ENCODE measurements around the gene GDPD3. TPM values are rescaled to one million over a fixed set of nuclear protein-coding genes. Genes with fewer than 3 reads are reported as not detected.

GDPD3 gene
- polyA plus RNA-seq, 1 donor (not counting 4 experiments of a cell fraction or from before 2014, with no cell fraction given) = 1.1 TPM

GRCh38 chr16:30063278-30063892 is 50.0 kb downstream of the GDPD3 start:
- DNase-seq (ENCODE audit: low read depth, low spot score) (no peak), FAIRE-seq (no peak)
- peaks cover 28% of the 10 kb centered on the region for H3K4me1 ChIP-seq (ENCODE audit: control insufficient read depth, extremely low read depth, insufficient read depth, low read length)
- no peaks in the 10 kb centered on the region for H3K9me3 ChIP-seq (ENCODE audit: control insufficient read depth, low read depth, low read length)
- H3K4me2 ChIP-seq (ENCODE audit: control insufficient read depth, extremely low read depth, insufficient read depth, low read depth, low read length) = peak overlapping the region; percentile 96
- peak overlapping the region; percentile 81 to 87 (median 83) for H3K4me3 ChIP-seq (ENCODE audit: control insufficient read depth in 2 of 3, extremely low read depth in 1 of 3, insufficient read depth in 2 of 3, low read depth in 1 of 3, low read length in 3 of 3)
- dilution Hi-C loops (cut with MboI; ENCODE audit: extremely low pct_ligation_motif_present, low sequenced_read_pairs) = no loop called here
- H3K9ac ChIP-seq (ENCODE audit: control insufficient read depth, extremely low read depth, insufficient read depth, low read length) = peak overlapping the region; percentile 95
- peaks cover 21% of the 10 kb centered on the region for H4K20me1 ChIP-seq (ENCODE audit: control insufficient read depth, extremely low read depth, insufficient read depth, low read length)
- no peak overlapping the region for H2AFZ ChIP-seq (ENCODE audit: control insufficient read depth, low read length)
- peaks cover 32% of the 10 kb centered on the region for H3K79me2 ChIP-seq (ENCODE audit: control insufficient read depth, insufficient read depth, low read length)
- peaks cover 14 to 18% of the 10 kb centered on the region in 2 experiments for H3K36me3 ChIP-seq (ENCODE audit: control insufficient read depth in 2 of 2, extremely low read depth in 1 of 2, insufficient read depth in 2 of 2, low read length in 2 of 2)
- H3K27ac ChIP-seq (ENCODE audit: control insufficient read depth, insufficient read depth, low read length) = peak overlapping the region; percentile 92
- H3K9me1 ChIP-seq (ENCODE audit: control insufficient read depth, extremely low read depth, insufficient read depth, low read length) = no peaks in the 10 kb centered on the region
- TF ChIP-seq, protein P1, sequence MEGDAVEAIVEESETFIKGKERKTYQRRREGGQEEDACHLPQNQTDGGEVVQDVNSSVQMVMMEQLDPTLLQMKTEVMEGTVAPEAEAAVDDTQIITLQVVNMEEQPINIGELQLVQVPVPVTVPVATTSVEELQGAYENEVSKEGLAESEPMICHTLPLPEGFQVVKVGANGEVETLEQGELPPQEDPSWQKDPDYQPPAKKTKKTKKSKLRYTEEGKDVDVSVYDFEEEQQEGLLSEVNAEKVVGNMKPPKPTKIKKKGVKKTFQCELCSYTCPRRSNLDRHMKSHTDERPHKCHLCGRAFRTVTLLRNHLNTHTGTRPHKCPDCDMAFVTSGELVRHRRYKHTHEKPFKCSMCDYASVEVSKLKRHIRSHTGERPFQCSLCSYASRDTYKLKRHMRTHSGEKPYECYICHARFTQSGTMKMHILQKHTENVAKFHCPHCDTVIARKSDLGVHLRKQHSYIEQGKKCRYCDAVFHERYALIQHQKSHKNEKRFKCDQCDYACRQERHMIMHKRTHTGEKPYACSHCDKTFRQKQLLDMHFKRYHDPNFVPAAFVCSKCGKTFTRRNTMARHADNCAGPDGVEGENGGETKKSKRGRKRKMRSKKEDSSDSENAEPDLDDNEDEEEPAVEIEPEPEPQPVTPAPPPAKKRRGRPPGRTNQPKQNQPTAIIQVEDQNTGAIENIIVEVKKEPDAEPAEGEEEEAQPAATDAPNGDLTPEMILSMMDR (optimal IDR thresholded peaks at IDR 0.05 in 1 of 3, IDR thresholded peaks at IDR 0.05 in 1 of 3, conservative IDR thresholded peaks at IDR 0.05 in 1 of 3; ENCODE audit: extremely low read depth in 1 of 3, insufficient read depth in 2 of 3, low read length in 3 of 3) = no peak
- no peak for TF ChIP-seq EZH2 (IDR thresholded peaks at IDR 0.05; ENCODE audit: low read length)
- no peaks in the 10 kb centered on the region for H3K27me3 ChIP-seq (ENCODE audit: control insufficient read depth, extremely low read depth, insufficient read depth, low read length)

DNA sequence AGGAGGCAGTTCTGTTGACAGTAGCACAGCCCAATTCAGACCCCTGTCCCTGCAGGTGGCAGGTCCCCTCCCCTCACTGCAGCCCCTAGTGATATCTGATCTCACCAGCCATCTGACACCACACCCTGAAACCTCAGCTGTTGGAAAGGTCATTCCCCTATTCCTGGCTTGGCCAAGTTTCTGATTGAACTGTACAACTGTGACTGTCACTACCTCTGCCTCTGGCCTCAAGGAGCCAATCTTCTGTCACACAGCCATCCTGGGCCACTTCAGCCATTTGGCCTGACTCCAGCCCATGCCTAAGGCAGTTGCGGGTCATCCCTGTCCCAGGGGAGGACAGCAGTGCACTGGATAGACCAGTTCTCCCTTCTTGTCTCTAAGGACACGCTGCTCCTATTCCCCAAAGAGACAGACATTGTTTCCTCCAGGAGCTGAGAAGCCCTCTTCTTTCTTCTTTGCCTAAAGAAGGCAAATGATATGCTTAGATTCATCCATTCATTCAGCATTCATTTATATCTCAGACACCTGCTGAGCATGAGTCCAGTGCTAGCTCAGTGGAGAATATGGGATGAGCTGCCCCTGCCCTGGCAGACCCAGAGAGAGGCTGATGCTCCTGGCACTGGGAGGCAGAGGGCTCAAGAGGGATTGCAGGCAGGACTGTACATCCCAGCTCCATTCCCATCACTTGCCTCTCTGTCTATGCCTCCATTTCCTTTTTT is 52.3 kb downstream of the GDPD3 start:
- dilution Hi-C loops (cut with MboI; ENCODE audit: extremely low pct_ligation_motif_present, low sequenced_read_pairs) = no loop called here
- no peak overlapping the region for H3K4me2 ChIP-seq (ENCODE audit: control insufficient read depth, extremely low read depth, insufficient read depth, low read depth, low read length)
- H3K79me2 ChIP-seq (ENCODE audit: control insufficient read depth, insufficient read depth, low read length) = peaks cover 10% of the 10 kb centered on the region
- no peaks in the 10 kb centered on the region for H3K9me1 ChIP-seq (ENCODE audit: control insufficient read depth, extremely low read depth, insufficient read depth, low read length)
- no peak overlapping the region for H3K27ac ChIP-seq (ENCODE audit: control insufficient read depth, insufficient read depth, low read length)
- no peak overlapping the region for H2AFZ ChIP-seq (ENCODE audit: control insufficient read depth, low read length)
- DNase-seq (ENCODE audit: low read depth, low spot score) = no peak
- H3K4me1 ChIP-seq (ENCODE audit: control insufficient read depth, extremely low read depth, insufficient read depth, low read length) = peaks cover 13% of the 10 kb centered on the region
- H4K20me1 ChIP-seq (ENCODE audit: control insufficient read depth, extremely low read depth, insufficient read depth, low read length) = peaks cover under 1% of the 10 kb centered on the region
- H3K27me3 ChIP-seq (ENCODE audit: control insufficient read depth, extremely low read depth, insufficient read depth, low read length) = no peaks in the 10 kb centered on the region
- no peak overlapping the region for H3K9ac ChIP-seq (ENCODE audit: control insufficient read depth, extremely low read depth, insufficient read depth, low read length)
- H3K36me3 ChIP-seq (ENCODE audit: control insufficient read depth in 2 of 2, extremely low read depth in 1 of 2, insufficient read depth in 2 of 2, low read length in 2 of 2) = peaks cover 0 to 4% of the 10 kb centered on the region in 2 experiments
- H3K9me3 ChIP-seq (ENCODE audit: control insufficient read depth, low read depth, low read length) = no peaks in the 10 kb centered on the region
- no peak for TF ChIP-seq EZH2 (IDR thresholded peaks at IDR 0.05; ENCODE audit: low read length)
- TF ChIP-seq, protein P1 (optimal IDR thresholded peaks at IDR 0.05 in 1 of 3, IDR thresholded peaks at IDR 0.05 in 1 of 3, conservative IDR thresholded peaks at IDR 0.05 in 1 of 3; ENCODE audit: extremely low read depth in 1 of 3, insufficient read depth in 2 of 3, low read length in 3 of 3) = no peak
- no peak for FAIRE-seq
- no peak overlapping the region for H3K4me3 ChIP-seq (ENCODE audit: control insufficient read depth in 2 of 3, extremely low read depth in 1 of 3, insufficient read depth in 2 of 3, low read depth in 1 of 3, low read length in 3 of 3)

Data from keratinocyte (primary cell).